ENCODE data around the gene MGMT.

- no peak for TF ChIP-seq YY1 (IDR thresholded peaks at IDR 0.05; ENCODE audit: extremely low read depth, insufficient replicate concordance, low read depth, low read length)
- TF ChIP-seq EZH2 (IDR thresholded peaks at IDR 0.05) = no peak
- TF ChIP-seq CTCF (IDR thresholded peaks at IDR 0.05 in 2 of 3, conservative IDR thresholded peaks at IDR 0.05 in 1 of 3; ENCODE audit: borderline replicate concordance in 1 of 3, insufficient read depth in 1 of 3, low read depth in 2 of 3, low read length in 2 of 3) = no peak
- no peak for TF ChIP-seq CEBPB (IDR thresholded peaks at IDR 0.05; ENCODE audit: low read depth)
- no peak for TF ChIP-seq TCF7L2 (IDR thresholded peaks at IDR 0.05; ENCODE audit: borderline replicate concordance, extremely low read depth, insufficient read depth, insufficient read length)
- TF ChIP-seq POLR2A (IDR thresholded peaks at IDR 0.05; ENCODE audit: borderline replicate concordance, extremely low read depth, insufficient read depth, insufficient read length) = no peak
- TF ChIP-seq SIN3A (IDR thresholded peaks at IDR 0.05; ENCODE audit: low read depth) = no peak
- TF ChIP-seq EGR1 (IDR thresholded peaks at IDR 0.05; ENCODE audit: low read depth) = no peak
- no peak for TF ChIP-seq POLR2AphosphoS5 (IDR thresholded peaks at IDR 0.05; ENCODE audit: low read depth, low read length)
- TF ChIP-seq RAD21 (IDR thresholded peaks at IDR 0.05; ENCODE audit: low read depth) = no peak
- TF ChIP-seq MAX (IDR thresholded peaks at IDR 0.05) = no peak
- TF ChIP-seq EZH2phosphoT487 (IDR thresholded peaks at IDR 0.05; ENCODE audit: borderline replicate concordance) = no peak
- no peak for TF ChIP-seq SRF (IDR thresholded peaks at IDR 0.05; ENCODE audit: low read depth)
- no peak for TF ChIP-seq ZNF274 (IDR thresholded peaks at IDR 0.05; ENCODE audit: low read depth, low read length)
Measured at GRCh38 chr10:129652521-129653201, 185.6 kb downstream of the MGMT start.
